MM.1S (cell line): ENCODE measurements around the gene RPL10A.

Experiments used
- DNase-seq: peaks from one replicate; pipeline ENCODE4 v3.0.0-alpha.2; 2015
- H2AFZ ChIP-seq: fragments of 300-600 bp; sonication (generic); 2 replicates; pipeline ENCODE4 v1.6.0; 2016; ENCODE audit warnings: antibody characterized with exemption, low read length
- H3F3A ChIP-seq: fragments of 300-600 bp; sonication (generic); 2 replicates; pipeline ENCODE4 v1.6.1; 2016; ENCODE audit warnings: mild to moderate bottlenecking, antibody characterized with exemption, low read length, moderate library complexity, mixed read lengths; ENCODE audit not compliant: insufficient read depth
- H3K27ac ChIP-seq: fragments of 300-600 bp; sonication (generic); 2 replicates; pipeline ENCODE4 v1.5.1; 2016; ENCODE audit warnings: mild to moderate bottlenecking, low read length
- H3K27me3 ChIP-seq: fragments of 300-600 bp; sonication (generic); replicated peaks from 2 replicates; pipeline ENCODE4 v1.6.0; 2016; ENCODE audit warnings: low read length; ENCODE audit not compliant: insufficient read depth
- H3K36me3 ChIP-seq: fragments of 300-600 bp; sonication (generic); replicated peaks from 2 replicates; pipeline ENCODE4 v1.6.1; 2016; ENCODE audit warnings: mild to moderate bottlenecking, low read length, mixed read lengths; ENCODE audit not compliant: insufficient read depth
- H3K4me1 ChIP-seq: fragments of 300-600 bp; sonication (generic); 2 replicates; pipeline ENCODE4 v1.6.1; 2016; ENCODE audit warnings: low read length, mixed read lengths
- H3K4me2 ChIP-seq: fragments of 300-600 bp; sonication (generic); 2 replicates; pipeline ENCODE4 v1.6.0; 2016; ENCODE audit warnings: low read depth, low read length
- H3K4me3 ChIP-seq: fragments of 300-600 bp; sonication (generic); 2 replicates; pipeline ENCODE4 v1.5.1; 2016; ENCODE audit warnings: low read length, mixed read lengths
- H3K79me2 ChIP-seq: fragments of 300-600 bp; sonication (generic); 2 replicates; pipeline ENCODE4 v1.6.1; 2016; ENCODE audit warnings: mixed run types, low read length, mixed read lengths
- H3K9ac ChIP-seq: fragments of 300-600 bp; sonication (generic); 2 replicates; pipeline ENCODE4 v1.6.1; 2016; ENCODE audit warnings: low read length, mixed read lengths
- H3K9me2 ChIP-seq: fragments of 300-600 bp; sonication (generic); replicated peaks from 2 replicates; pipeline ENCODE4 v1.6.1; 2016; ENCODE audit warnings: mild to moderate bottlenecking, low read length, mixed read lengths; ENCODE audit not compliant: insufficient read depth
- H3K9me3 ChIP-seq: fragments of 300-600 bp; sonication (generic); replicated peaks from 2 replicates; pipeline ENCODE4 v1.6.1; 2016; ENCODE audit warnings: mild to moderate bottlenecking, low read length, mixed read lengths; ENCODE audit not compliant: insufficient read depth
- H4K20me1 ChIP-seq: fragments of 300-600 bp; sonication (generic); 2 replicates; pipeline ENCODE4 v1.6.1; 2016; ENCODE audit warnings: mild to moderate bottlenecking, low read length, moderate library complexity, mixed read lengths; ENCODE audit not compliant: insufficient read depth
- CTCF ChIP-seq: fragments of 300-600 bp; sonication (generic); IDR thresholded peaks from 2 replicates; pipeline ENCODE4 v1.5.1; 2016; ENCODE audit warnings: antibody characterized with exemption, low read length, mixed read lengths
- EZH2 ChIP-seq: fragments of 300-600 bp; sonication (generic); optimal IDR thresholded peaks from 2 replicates; pipeline ENCODE3; 2017; ENCODE audit warnings: low read depth, mild to moderate bottlenecking, antibody characterized with exemption, low read length, mixed read lengths
- EZH2phosphoT487 ChIP-seq: fragments of 300-600 bp; sonication (generic); IDR thresholded peaks from 2 replicates; pipeline ENCODE4 v1.6.1; 2018; ENCODE audit warnings: antibody characterized with exemption, low read length

RPL10A gene

GRCh38 chr6:35448191-35448590 is 20.0 kb upstream of the RPL10A start:
- 0 out of 2 replicates have a peak, but pooled peaks cover 2% of the 10 kb centered on the region for H3K79me2 ChIP-seq
- H3K4me3 ChIP-seq, result no peak overlapping the region
- no peaks in the 10 kb centered on the region for H3K9me2 ChIP-seq
- H2AFZ ChIP-seq, result no peak overlapping the region
- H3K27me3 ChIP-seq, result peaks cover 13% of the 10 kb centered on the region; the same call in 1 of the 2 replicates
- no peaks in the 10 kb centered on the region for H3K36me3 ChIP-seq
- H3K9ac ChIP-seq, result no peak overlapping the region
- no peak for DNase-seq
- H3F3A ChIP-seq, result no peaks in the 10 kb centered on the region
- H3K27ac ChIP-seq, result no peak overlapping the region
- no peaks in the 10 kb centered on the region for H4K20me1 ChIP-seq
- H3K9me3 ChIP-seq, result no peaks in the 10 kb centered on the region
- no peak overlapping the region for H3K4me2 ChIP-seq
- TF ChIP-seq EZH2phosphoT487, result no peak
- no peak for TF ChIP-seq CTCF
- TF ChIP-seq EZH2, result no peak
- H3K4me1 ChIP-seq, result peaks cover 12% of the 10 kb centered on the region

- no peak overlapping the region; the same call in 1 of the 2 replicates for H3K4me2 ChIP-seq
- 0 out of 2 replicates have a peak, but pooled peaks cover 4% of the 10 kb centered on the region for H3K79me2 ChIP-seq
- no peak overlapping the region for H3K27ac ChIP-seq
- no peaks in the 10 kb centered on the region for H4K20me1 ChIP-seq
- no peak overlapping the region for H3K4me3 ChIP-seq
- TF ChIP-seq EZH2phosphoT487 (no peak), CTCF (peak; percentile 62)
- no peaks in the 10 kb centered on the region for H3F3A ChIP-seq
- no peak overlapping the region for H2AFZ ChIP-seq
- H3K4me1 ChIP-seq, result peaks cover 15% of the 10 kb centered on the region
- H3K9me2 ChIP-seq, result no peaks in the 10 kb centered on the region
- DNase-seq, result peak; percentile 82
- H3K9ac ChIP-seq, result no peak overlapping the region
- no peaks in the 10 kb centered on the region for H3K36me3 ChIP-seq
- peaks cover 13% of the 10 kb centered on the region; the same call in 1 of the 2 replicates for H3K27me3 ChIP-seq
- H3K9me3 ChIP-seq, result no peaks in the 10 kb centered on the region
Observed at GRCh38 chr6:35449287-35449881, 18.8 kb upstream of the RPL10A start.

- Histone ChIP-seq H4K20me1 (no peaks in the 10 kb centered on the region), H3K4me1 (peaks cover 15% of the 10 kb centered on the region), H3K9me3 (no peaks in the 10 kb centered on the region), H3K36me3 (no peaks in the 10 kb centered on the region), H3K79me2 (0 out of 2 replicates have a peak, but pooled peaks cover 4% of the 10 kb centered on the region), H3K27me3 (peaks cover 13% of the 10 kb centered on the region; the same call in 1 of the 2 replicates), H3K9ac (no peak overlapping the region), H3K27ac (no peak overlapping the region), H3K9me2 (no peaks in the 10 kb centered on the region), H3F3A (no peaks in the 10 kb centered on the region), H3K4me3 (peak overlapping the region; percentile 87), H2AFZ (peak overlapping the region; percentile 30; the same call in 1 of the 2 replicates), H3K4me2 (peak overlapping the region; percentile 99)
- no peak for DNase-seq
- TF ChIP-seq EZH2phosphoT487, result no peak
- no peak for TF ChIP-seq EZH2
- no peak for TF ChIP-seq CTCF
Observed at GRCh38 chr6:35451354-35452182, 16.6 kb upstream of the RPL10A start.
